Posterior vena cava (tissue), 2 donors: ENCODE data around the gene SH3GLB1. TPM values are rescaled to one million over a fixed set of nuclear protein-coding genes. Genes with fewer than 3 reads are reported as not detected.

Experiments used
- total RNA-seq, 2 donors: library from RNA; stranded (reverse); fragmentation: NEBNext Ultra II Directional; extraction: Animal tissue kit (Norgen Biotek cat#: 25700); gene quantifications; one replicate each; pipeline ENCODE4 v1.2.1, GENCODE V29; 2021
- donor health status: DM: yes; HTN: yes; CAD: no.
- donor health status: DM: yes; HTN: yes; CAD: no.

SH3GLB1 gene
- total RNA-seq, 2 donors from 2014 or later: 105 to 129 TPM

Other genes starting within 250 kb of the SH3GLB1 start
- not detected for gene CLCA1, start 235.6 kb upstream of the SH3GLB1 start, total RNA-seq
- gene CLCA4, start 157.5 kb upstream of the SH3GLB1 start, total RNA-seq: not detected
- gene SELENOF, start 209.6 kb downstream of the SH3GLB1 start, total RNA-seq: 100 to 1,000 TPM; 183 to 189 TPM
- 10 to 100 TPM; 24.7 to 27.1 TPM for gene HS2ST1, start 210.1 kb downstream of the SH3GLB1 start, total RNA-seq